ENCODE data around the gene NFIB. TPM values are rescaled to one million over a fixed set of nuclear protein-coding genes. Genes with fewer than 3 reads are reported as not detected.
A peak's percentile ranks its signal among the peaks of the same experiment; 100 is the strongest.

NFIB gene
- total RNA-seq, 1 experiment from 2014 or later = 14.3 TPM

GRCh38 chr9:14260101-14260500 is 53.8 kb downstream of the NFIB start:
- Histone ChIP-seq H4K91ac (ENCODE audit: insufficient read length, low read depth, low read length) (no peak overlapping the region), H3K9ac (ENCODE audit: extremely low read depth, insufficient read length, low read length) (no peak overlapping the region), H2BK5ac (ENCODE audit: insufficient read length, low read length) (no peak overlapping the region), H2AFZ (ENCODE audit: low read length) (no peak overlapping the region), H2BK12ac (ENCODE audit: insufficient read length, low read depth, low read length) (no peak overlapping the region), H3K14ac (ENCODE audit: insufficient read depth, low read length) (no peak overlapping the region), H4K20me1 (ENCODE audit: control insufficient read depth, insufficient read depth, insufficient read length) (no peaks in the 10 kb centered on the region), H2BK20ac (ENCODE audit: low read depth, low read length, poor library complexity, severe bottlenecking) (no peak overlapping the region), H3K79me2 (ENCODE audit: insufficient read depth, low read length) (no peaks in the 10 kb centered on the region), H3K4ac (ENCODE audit: low read depth, low read length) (no peak overlapping the region), H4K8ac (replicated peaks; ENCODE audit: insufficient read length, low read depth, low read length) (no peak overlapping the region), H4K5ac (ENCODE audit: insufficient read length, low read depth, low read length) (no peak overlapping the region), H3K27me3 (ENCODE audit: insufficient read depth, low read length) (no peaks in the 10 kb centered on the region), H2AK5ac (ENCODE audit: insufficient read length, low read length) (no peak overlapping the region), H3K27ac (ENCODE audit: insufficient read length, low read depth, low read length) (no peak overlapping the region), H3K23ac (ENCODE audit: insufficient read length, low read depth, low read length) (no peak overlapping the region), H3K79me1 (ENCODE audit: insufficient read depth, low read depth, low read length, poor library complexity, severe bottlenecking) (no peaks in the 10 kb centered on the region), H2BK120ac (ENCODE audit: low read depth, low read length, poor library complexity, severe bottlenecking) (no peak overlapping the region), H3K56ac (ENCODE audit: insufficient read length, low read depth, low read length) (no peak overlapping the region), H3K4me1 (ENCODE audit: insufficient read depth, low read length) (no peaks in the 10 kb centered on the region), H3T11ph (ENCODE audit: low read length) (no peak overlapping the region), H3K23me2 (ENCODE audit: insufficient read length, low read depth, low read length, poor library complexity, severe bottlenecking) (no peaks in the 10 kb centered on the region), H3K4me2 (ENCODE audit: insufficient read depth, insufficient read length, low read length) (no peak overlapping the region), H3K9me3 (ENCODE audit: control insufficient read depth, low read depth, low read length) (no peaks in the 10 kb centered on the region), H3K18ac (ENCODE audit: insufficient read length, low read depth, low read length) (no peak overlapping the region), H2BK15ac (ENCODE audit: low read depth, low read length) (no peak overlapping the region)
- Mint-ChIP-seq H3K4me1 (peaks cover 18% of the 10 kb centered on the region in 2 experiments), H3K27ac (peak overlapping the region in 1 of 3 experiments; percentile 58; a peak in 2 of 7 replicates), H3K27me3 (ENCODE audit: low read depth) (no peaks in the 10 kb centered on the region), H3K4me3 (no peak overlapping the region), H3K36me3 (ENCODE audit: insufficient read depth in 1 of 3, low read depth in 3 of 3) (peaks cover 0 to 1% (median 0%) of the 10 kb centered on the region in 3 experiments; a peak in 1 of 7 replicates), H3K9me3 (no peaks in the 10 kb centered on the region)
- no peak for DNase-seq
- WGBS (ENCODE audit: extremely low coverage, insufficient read length, low lambda C conversion rate) = no CpG with 5 or more reads among the region's 4 CpGs
- no peak for TF ChIP-seq CTCF (conservative IDR thresholded peaks at IDR 0.05)

Measured in H9 (cell line).